DOHH2 (cell line): ENCODE measurements around the gene RAD9A.

Experiments
- H3F3A ChIP-seq: fragments of 200-600 bp; sonication (generic), shearing (Covaris generic); 2 replicates; pipeline ENCODE4 v1.6.0; 2016; ENCODE audit warnings: antibody characterized with exemption, mild to moderate bottlenecking; ENCODE audit not compliant: control insufficient read depth, insufficient read depth
- H3K27ac ChIP-seq: fragments of 200-600 bp; sonication (generic); 2 replicates; pipeline ENCODE4 v1.5.1; 2014; ENCODE audit warnings: low read depth, mild to moderate bottlenecking, low read length, moderate library complexity
- H3K27me3 ChIP-seq: fragments of 200-600 bp; sonication (generic); 2 replicates; pipeline ENCODE4 v1.6.1; 2014; ENCODE audit warnings: mild to moderate bottlenecking, low read length, mixed read lengths; ENCODE audit not compliant: control insufficient read depth
- H3K36me3 ChIP-seq: fragments of 200-600 bp; sonication (generic); 2 replicates; pipeline ENCODE4 v1.6.1; 2014; ENCODE audit warnings: mild to moderate bottlenecking, low read length, moderate library complexity, mixed read lengths; ENCODE audit not compliant: control insufficient read depth
- H3K4me1 ChIP-seq: fragments of 200-600 bp; sonication (generic); 2 replicates; pipeline ENCODE4 v1.6.1; 2014; ENCODE audit warnings: mild to moderate bottlenecking, low read length, mixed read lengths; ENCODE audit not compliant: control insufficient read depth
- H3K4me2 ChIP-seq: fragments of 200-600 bp; sonication (generic); 2 replicates; pipeline ENCODE4 v1.6.0; 2014; ENCODE audit warnings: mild to moderate bottlenecking, low read length, moderate library complexity
- H3K4me3 ChIP-seq: fragments of 200-600 bp; sonication (generic); 2 replicates; pipeline ENCODE4 v1.5.1; 2014; ENCODE audit warnings: mild to moderate bottlenecking, low read length, mixed read lengths
- H3K79me2 ChIP-seq: fragments of 200-600 bp; sonication (generic); 2 replicates; pipeline ENCODE4 v1.6.1; 2014; ENCODE audit warnings: mild to moderate bottlenecking, low read length, mixed read lengths; ENCODE audit not compliant: control insufficient read depth
- H3K9me2 ChIP-seq: fragments of 200-600 bp; sonication (generic); replicated peaks from 2 replicates; pipeline ENCODE4 v1.6.1; 2014; ENCODE audit warnings: mild to moderate bottlenecking, low read length, mixed read lengths; ENCODE audit not compliant: control insufficient read depth
- H3K9me3 ChIP-seq: fragments of 200-600 bp; sonication (generic); 2 replicates; pipeline ENCODE4 v1.6.1; 2014; ENCODE audit warnings: antibody characterized with exemption, low read length, mixed read lengths; ENCODE audit not compliant: control insufficient read depth, insufficient read depth
- H4K20me1 ChIP-seq: fragments of 200-600 bp; sonication (generic); 2 replicates; pipeline ENCODE4 v1.6.0; 2014; ENCODE audit warnings: low read depth, mild to moderate bottlenecking, antibody characterized with exemption, low read length, moderate library complexity; ENCODE audit not compliant: control insufficient read depth, insufficient read depth
- EZH2phosphoT487 ChIP-seq: fragments of 200-600 bp; sonication (generic); IDR thresholded peaks from 2 replicates; pipeline ENCODE4 v1.6.1; 2017; ENCODE audit warnings: borderline replicate concordance, mild to moderate bottlenecking, antibody characterized with exemption, low read length, moderate library complexity, mixed read lengths
- TF ChIP-seq, protein P1 (sequence below): fragments of 200-600 bp; sonication (generic); IDR thresholded peaks from one replicate; pipeline ENCODE4 v1.5.1; 2014; ENCODE audit warnings: antibody characterized with exemption, mild to moderate bottlenecking, low read depth, low read length; ENCODE audit not compliant: poor library complexity, severe bottlenecking

RAD9A gene

DNA sequence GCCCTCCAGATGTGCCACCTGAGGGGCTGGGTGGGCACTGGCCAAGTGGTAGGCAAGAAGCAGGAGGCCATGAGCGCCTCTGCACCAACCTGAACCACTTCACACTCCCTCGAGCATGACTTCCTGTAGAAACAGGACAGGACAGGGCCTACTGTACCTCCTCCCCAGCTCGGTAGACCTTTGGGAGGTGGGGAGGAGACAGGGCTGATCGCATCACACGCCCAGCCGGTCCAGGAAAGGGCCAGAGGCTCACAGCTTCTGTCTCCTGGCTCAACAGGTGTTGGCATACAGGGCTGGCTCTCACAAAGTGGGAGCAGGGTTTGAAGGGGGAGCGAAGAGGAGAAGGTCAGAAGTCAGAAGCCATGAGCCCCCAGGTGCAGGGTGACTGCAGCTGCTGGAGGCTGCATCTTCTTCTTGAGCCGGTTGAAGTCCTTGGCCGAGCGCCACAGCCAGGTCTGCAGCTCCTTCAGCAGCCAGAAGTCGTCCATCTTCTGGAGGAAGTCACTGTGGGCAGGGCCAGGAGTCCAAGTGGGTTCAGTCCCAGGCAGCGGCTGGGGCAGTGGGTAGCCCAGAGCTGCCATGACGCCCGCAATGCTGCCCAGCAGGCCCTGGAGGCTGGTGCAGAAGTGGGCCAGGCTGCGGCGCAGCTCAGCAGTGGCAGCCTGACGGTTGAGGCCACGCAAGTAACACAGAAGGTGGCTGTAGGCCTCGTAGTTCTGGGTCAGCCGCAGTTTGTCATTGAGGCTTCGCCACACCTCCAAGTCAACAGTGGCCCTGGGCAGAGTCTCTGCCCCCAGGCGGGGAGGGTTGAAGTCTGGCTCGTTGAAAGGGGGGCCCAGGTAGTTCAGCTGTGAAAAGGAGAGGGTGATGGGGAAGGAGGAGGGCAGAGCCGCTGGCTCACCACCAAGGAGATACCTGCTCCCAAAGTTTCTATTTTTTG, 26.7 kb upstream of the RAD9A start:
- peak overlapping the region; percentile 68 for H3K27ac ChIP-seq
- TF ChIP-seq, protein P1, sequence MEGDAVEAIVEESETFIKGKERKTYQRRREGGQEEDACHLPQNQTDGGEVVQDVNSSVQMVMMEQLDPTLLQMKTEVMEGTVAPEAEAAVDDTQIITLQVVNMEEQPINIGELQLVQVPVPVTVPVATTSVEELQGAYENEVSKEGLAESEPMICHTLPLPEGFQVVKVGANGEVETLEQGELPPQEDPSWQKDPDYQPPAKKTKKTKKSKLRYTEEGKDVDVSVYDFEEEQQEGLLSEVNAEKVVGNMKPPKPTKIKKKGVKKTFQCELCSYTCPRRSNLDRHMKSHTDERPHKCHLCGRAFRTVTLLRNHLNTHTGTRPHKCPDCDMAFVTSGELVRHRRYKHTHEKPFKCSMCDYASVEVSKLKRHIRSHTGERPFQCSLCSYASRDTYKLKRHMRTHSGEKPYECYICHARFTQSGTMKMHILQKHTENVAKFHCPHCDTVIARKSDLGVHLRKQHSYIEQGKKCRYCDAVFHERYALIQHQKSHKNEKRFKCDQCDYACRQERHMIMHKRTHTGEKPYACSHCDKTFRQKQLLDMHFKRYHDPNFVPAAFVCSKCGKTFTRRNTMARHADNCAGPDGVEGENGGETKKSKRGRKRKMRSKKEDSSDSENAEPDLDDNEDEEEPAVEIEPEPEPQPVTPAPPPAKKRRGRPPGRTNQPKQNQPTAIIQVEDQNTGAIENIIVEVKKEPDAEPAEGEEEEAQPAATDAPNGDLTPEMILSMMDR: no peak
- TF ChIP-seq EZH2phosphoT487: no peak
- H3K79me2 ChIP-seq: peaks cover 48% of the 10 kb centered on the region
- H3K4me3 ChIP-seq: peak overlapping the region; percentile 39
- no peaks in the 10 kb centered on the region for H3K27me3 ChIP-seq
- H3F3A ChIP-seq: 0 out of 2 replicates have a peak, but pooled peaks cover 6% of the 10 kb centered on the region
- H3K4me1 ChIP-seq: peaks cover 79% of the 10 kb centered on the region
- H3K4me2 ChIP-seq: peak overlapping the region; percentile 67
- H3K36me3 ChIP-seq: peaks cover 48% of the 10 kb centered on the region
- H3K9me2 ChIP-seq: no peaks in the 10 kb centered on the region
- no peaks in the 10 kb centered on the region for H3K9me3 ChIP-seq
- H4K20me1 ChIP-seq: peaks cover 4% of the 10 kb centered on the region; the same call in 1 of the 2 replicates

DNA sequence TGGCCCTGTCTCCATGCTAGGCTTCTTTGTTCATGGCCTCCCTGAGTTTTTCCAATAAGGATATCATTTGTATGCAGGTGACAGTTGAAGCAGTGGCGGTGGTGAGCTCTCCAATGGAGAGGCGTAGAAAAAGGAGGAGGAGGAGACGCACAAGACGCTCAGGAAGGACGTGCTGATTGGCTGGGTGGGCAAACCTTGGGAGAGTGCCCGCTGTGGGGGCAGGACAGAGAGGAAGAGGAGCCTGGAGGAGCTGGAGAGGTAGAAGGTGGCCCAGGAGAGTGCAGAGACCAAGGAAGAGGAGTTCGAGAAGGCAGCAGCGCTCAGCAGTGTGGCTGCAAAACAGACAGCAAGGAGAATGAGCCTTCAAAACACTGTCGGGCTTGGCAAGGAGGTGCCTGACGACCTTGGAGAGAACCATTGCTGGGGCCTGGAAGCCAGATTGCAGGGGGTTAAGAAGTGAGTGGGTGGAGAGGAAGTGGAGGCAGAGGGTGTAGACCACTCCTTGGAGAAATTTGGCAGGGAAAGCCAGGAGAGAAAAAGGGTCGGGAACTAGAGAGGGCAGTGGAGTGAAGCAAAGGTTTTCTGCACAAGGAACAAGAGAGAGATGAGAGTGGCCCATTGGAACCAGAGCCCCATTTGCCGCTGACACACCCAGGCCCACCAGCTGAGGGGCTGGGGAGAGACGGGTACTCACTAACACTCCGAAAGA, 25.9 kb upstream of the RAD9A start:
- H3K79me2 ChIP-seq: peaks cover 57% of the 10 kb centered on the region
- H3K9me2 ChIP-seq: no peaks in the 10 kb centered on the region
- no peaks in the 10 kb centered on the region for H3K27me3 ChIP-seq
- H3K4me1 ChIP-seq: peaks cover 87% of the 10 kb centered on the region
- TF ChIP-seq EZH2phosphoT487: no peak
- H3F3A ChIP-seq: peaks cover 6% of the 10 kb centered on the region; the same call in 1 of the 2 replicates
- peak overlapping the region; percentile 68 for H3K27ac ChIP-seq
- peaks cover 48% of the 10 kb centered on the region for H3K36me3 ChIP-seq
- H3K9me3 ChIP-seq: no peaks in the 10 kb centered on the region
- peak overlapping the region; percentile 67 for H3K4me2 ChIP-seq
- H3K4me3 ChIP-seq: peak overlapping the region; percentile 39; the same call in 1 of the 2 replicates
- peaks cover 10% of the 10 kb centered on the region for H4K20me1 ChIP-seq

DNA sequence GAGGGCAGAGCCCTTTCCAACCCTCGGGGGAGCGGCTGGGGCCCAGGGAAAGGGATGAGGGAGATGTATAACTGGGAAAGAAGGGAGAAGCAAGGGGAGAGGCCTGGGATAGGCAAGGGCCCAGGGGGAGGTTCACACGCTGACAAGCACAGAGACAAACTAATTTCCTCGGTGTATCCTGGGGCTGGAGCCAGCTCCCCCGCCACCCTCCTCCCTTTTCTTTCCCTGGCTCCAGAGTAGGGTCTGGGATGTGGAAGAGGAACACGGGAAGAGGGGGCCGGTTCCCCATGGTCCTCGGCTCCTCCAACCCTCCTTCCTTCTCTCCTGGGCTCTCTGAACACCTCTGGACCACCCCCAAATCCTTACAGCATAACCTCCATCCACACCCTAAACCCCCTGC, 25.2 kb upstream of the RAD9A start:
- H3K4me2 ChIP-seq: no peak overlapping the region; the same call in 1 of the 2 replicates
- H3K9me2 ChIP-seq: no peaks in the 10 kb centered on the region
- H3K4me3 ChIP-seq: no peak overlapping the region
- no peaks in the 10 kb centered on the region for H3K27me3 ChIP-seq
- peaks cover 91% of the 10 kb centered on the region for H3K4me1 ChIP-seq
- peaks cover 15% of the 10 kb centered on the region for H4K20me1 ChIP-seq
- H3K79me2 ChIP-seq: peaks cover 63% of the 10 kb centered on the region
- TF ChIP-seq EZH2phosphoT487: no peak
- TF ChIP-seq, protein P1: no peak
- no peak overlapping the region for H3K27ac ChIP-seq
- H3K36me3 ChIP-seq: peaks cover 48% of the 10 kb centered on the region
- no peaks in the 10 kb centered on the region for H3K9me3 ChIP-seq
- H3F3A ChIP-seq: peaks cover 6% of the 10 kb centered on the region; the same call in 1 of the 2 replicates
